IMR-90 (cell line): ENCODE data around the gene ZNF587. TPM values are rescaled to one million over a fixed set of nuclear protein-coding genes. Genes with fewer than 3 reads are reported as not detected.

Experiments used
- ATAC-seq: fragments of 200-7000 bp; cut with Tn5 transposase; 2 replicates; pipeline ENCODE4 v1.9.1; 2020; ENCODE audit warnings: low read depth, mild to moderate bottlenecking, moderate library complexity
- BruUV-seq: library from RNA; stranded (reverse); fragments of 400-500 nt; replicated peaks from 2 replicates; lab custom pipeline; 2021; lab: Mats Ljungman, UMichigan
- CTCF ChIA-PET: fragments of 300-600 bp; formaldehyde crosslinking; extraction: SDS; loops from one replicate; lab custom pipeline; 2021; ENCODE audit warnings: antibody characterized with exemption; lab: Yijun Ruan, JAX
- POLR2A ChIA-PET: fragments of 300-600 bp; sonication (Branson Sonifier 250); formaldehyde crosslinking; loops from one replicate; lab custom pipeline; 2022; ENCODE audit warnings: antibody characterized with exemption; ENCODE audit not compliant: unreplicated experiment; lab: Charles Lee
- DNase-seq: peaks from one replicate; pipeline ENCODE4 v3.0.0; 2013
- H2AFZ ChIP-seq: replicated peaks from 2 replicates; pipeline ENCODE3; 2013; ENCODE audit warnings: low read length, mild to moderate bottlenecking; ENCODE audit not compliant: poor library complexity
- H2AK5ac ChIP-seq: 2 replicates; pipeline ENCODE4 v1.6.1; 2013; ENCODE audit warnings: low read depth, low read length, inconsistent platforms
- H2AK9ac ChIP-seq: replicated peaks from 2 replicates; pipeline ENCODE3; 2013; ENCODE audit warnings: mild to moderate bottlenecking, low read depth, low read length, moderate library complexity; ENCODE audit not compliant: poor library complexity
- H2BK120ac ChIP-seq: 2 replicates; pipeline ENCODE4 v1.6.1; 2013; ENCODE audit warnings: low read depth, low read length, inconsistent platforms
- H2BK15ac ChIP-seq: 3 replicates; pipeline ENCODE4 v1.6.1; 2013; ENCODE audit warnings: low read depth, low read length, inconsistent platforms
- H2BK20ac ChIP-seq: 2 replicates; pipeline ENCODE4 v1.6.1; 2013; ENCODE audit warnings: low read depth, mild to moderate bottlenecking, inconsistent platforms, low read length, moderate library complexity
- H2BK5ac ChIP-seq: 2 replicates; pipeline ENCODE4 v1.6.1; 2013; ENCODE audit warnings: mild to moderate bottlenecking, low read depth, low read length, inconsistent platforms; ENCODE audit not compliant: poor library complexity, severe bottlenecking
- H3K14ac ChIP-seq: replicated peaks from 2 replicates; pipeline ENCODE4 v1.6.1; 2013; ENCODE audit warnings: low read depth, low read length, inconsistent platforms
- H3K18ac ChIP-seq: 2 replicates; pipeline ENCODE4 v1.6.1; 2013; ENCODE audit warnings: low read depth, low read length, control low read depth
- H3K23ac ChIP-seq: 2 replicates; pipeline ENCODE4 v1.6.1; 2013; ENCODE audit warnings: low read depth, low read length, inconsistent platforms
- H3K27ac ChIP-seq: 2 replicates; pipeline ENCODE4 v1.5.1; 2013; ENCODE audit warnings: mild to moderate bottlenecking, control low read depth, low read length; ENCODE audit not compliant: insufficient read depth
- H3K27me3 ChIP-seq: 2 replicates; pipeline ENCODE4 v1.6.1; 2013; ENCODE audit warnings: low read length; ENCODE audit not compliant: control insufficient read depth, insufficient read depth
- H3K36me3 ChIP-seq: 2 replicates; pipeline ENCODE4 v1.6.1; 2013; ENCODE audit warnings: low read length, mixed read lengths; ENCODE audit not compliant: control insufficient read depth, insufficient read depth
- H3K4ac ChIP-seq: 2 replicates; pipeline ENCODE4 v1.6.1; 2013; ENCODE audit warnings: low read depth, low read length, inconsistent platforms
- H3K4me1 ChIP-seq: 2 replicates; pipeline ENCODE4 v1.6.1; 2013; ENCODE audit warnings: low read length, mixed read lengths; ENCODE audit not compliant: control insufficient read depth, insufficient read depth
- H3K4me2 ChIP-seq: 2 replicates; pipeline ENCODE4 v1.6.1; 2013; ENCODE audit warnings: low read depth, mild to moderate bottlenecking, control low read depth, low read length, moderate library complexity
- H3K4me3 ChIP-seq: 2 replicates; pipeline ENCODE4 v1.5.1; 2013; ENCODE audit warnings: low read depth, mild to moderate bottlenecking, control low read depth, low read length, moderate library complexity; ENCODE audit not compliant: insufficient read depth
- H3K56ac ChIP-seq: 2 replicates; pipeline ENCODE4 v1.6.1; 2013; ENCODE audit warnings: low read length, inconsistent platforms; ENCODE audit not compliant: insufficient read depth; ENCODE audit errors: extremely low read depth
- H3K79me1 ChIP-seq, 2 experiments: 2 replicates each; pipeline ENCODE4 v1.6.1; 2013; ENCODE audit warnings: low read length in 2 of 2, inconsistent platforms in 1 of 2, low read depth in 1 of 2
- H3K9ac ChIP-seq: 2 replicates; pipeline ENCODE4 v1.6.1; 2013; ENCODE audit warnings: low read depth, low read length, control low read depth
- H3K9me1 ChIP-seq: 2 replicates; pipeline ENCODE4 v1.6.1; 2013; ENCODE audit warnings: low read length, inconsistent platforms; ENCODE audit not compliant: insufficient read depth
- H3K9me3 ChIP-seq: 2 replicates; pipeline ENCODE4 v1.6.1; 2013; ENCODE audit warnings: low read length; ENCODE audit not compliant: control insufficient read depth, insufficient read depth
- H4K20me1 ChIP-seq: 2 replicates; pipeline ENCODE4 v1.6.1; 2013; ENCODE audit warnings: low read length, inconsistent platforms; ENCODE audit not compliant: insufficient read depth
- H4K5ac ChIP-seq: 2 replicates; pipeline ENCODE4 v1.6.1; 2013; ENCODE audit warnings: mild to moderate bottlenecking, low read depth, low read length, control low read depth
- H4K8ac ChIP-seq, 2 experiments: 2 replicates each; pipeline ENCODE4 v1.6.1; 2013; ENCODE audit warnings: low read depth in 2 of 2, low read length in 2 of 2, control low read depth in 1 of 2, inconsistent platforms in 1 of 2
- H4K91ac ChIP-seq: 2 replicates; pipeline ENCODE4 v1.6.1; 2013; ENCODE audit warnings: low read depth, low read length, inconsistent platforms; ENCODE audit not compliant: insufficient read depth
- BHLHE40 ChIP-seq: fragments of 150-350 bp; IDR thresholded peaks from 2 replicates; pipeline ENCODE4 v1.6.1; 2016; ENCODE audit warnings: mild to moderate bottlenecking, low read depth, low read length
- CEBPB ChIP-seq: IDR thresholded peaks from 2 replicates; pipeline ENCODE4 v1.6.1; 2012; ENCODE audit warnings: low read depth, low read length, improper control_type of control experiment
- CHD1 ChIP-seq: IDR thresholded peaks from 2 replicates; pipeline ENCODE4 v1.6.1; 2012; ENCODE audit warnings: low read depth, low read length, improper control_type of control experiment
- FOS ChIP-seq: fragments of 150-350 bp; IDR thresholded peaks from 2 replicates; pipeline ENCODE4 v1.6.1; 2016; ENCODE audit warnings: low read depth, low read length
- MAFK ChIP-seq: IDR thresholded peaks from 2 replicates; pipeline ENCODE4 v1.6.1; 2012; ENCODE audit warnings: low read depth, low read length, improper control_type of control experiment
- MAZ ChIP-seq: IDR thresholded peaks from 2 replicates; pipeline ENCODE4 v1.6.1; 2012; ENCODE audit warnings: low read depth, mild to moderate bottlenecking, low read length, improper control_type of control experiment, moderate library complexity, borderline replicate concordance
- MXI1 ChIP-seq: IDR thresholded peaks from 2 replicates; pipeline ENCODE4 v1.6.1; 2012; ENCODE audit warnings: low read depth, mild to moderate bottlenecking, low read length, moderate library complexity, borderline replicate concordance
- NFE2L2 ChIP-seq: fragments of 150-350 bp; IDR thresholded peaks from 2 replicates; pipeline ENCODE4 v1.6.1; 2016; ENCODE audit warnings: low read depth, mild to moderate bottlenecking, low read length
- POLR2A ChIP-seq: IDR thresholded peaks from 2 replicates; pipeline ENCODE4 v1.6.1; 2012; ENCODE audit warnings: mild to moderate bottlenecking, low read depth, low read length
- RAD21 ChIP-seq: IDR thresholded peaks from 2 replicates; pipeline ENCODE4 v1.6.1; 2012; ENCODE audit warnings: low read length, improper control_type of control experiment
- RCOR1 ChIP-seq: IDR thresholded peaks from 2 replicates; pipeline ENCODE4 v1.6.1; 2012; ENCODE audit warnings: mild to moderate bottlenecking, low read length, improper control_type of control experiment; ENCODE audit not compliant: insufficient replicate concordance
- RFX5 ChIP-seq: IDR thresholded peaks from 2 replicates; pipeline ENCODE4 v1.8.0; 2012; ENCODE audit warnings: low read depth, mild to moderate bottlenecking, low read length, moderate library complexity
- WGBS, 2 experiments: methylation state at CpG; one replicate each; pipeline versions ENCODE4 v1.1.5 to v1.1.7; 2013; ENCODE audit warnings: missing lambda C conversion rate in 2 of 2; ENCODE audit not compliant: insufficient read length in 1 of 2; ENCODE audit errors: extremely low coverage in 2 of 2; 5-methylcytosine and 5-hydroxymethylcytosine counted together
- dilution Hi-C: fragments of 300-500 bp; cut with HindIII; formaldehyde crosslinking; loops from one replicate; pipeline ENCODE4 v1.14.3; 2018; ENCODE audit warnings: low sequenced_read_pairs; ENCODE audit not compliant: unreplicated experiment
- in situ Hi-C: fragments of 300-500 bp; cut with MboI; formaldehyde crosslinking; loops from 3 replicates; pipeline ENCODE4 v1.14.3; 2019; ENCODE audit warnings: low sequenced_read_pairs, inconsistent platforms, mixed read lengths
- intact Hi-C: fragments of 100-400 bp; cut with micrococcal nuclease; formaldehyde crosslinking; loops from 2 replicates; pipeline ENCODE4 v1.10.0; 2022
- polyA plus RNA-seq, 3 experiments: library from polyadenylated mRNA; depleted of rRNA; stranded (reverse); fragments of >200 nt; gene quantifications; 2 replicates each; pipeline ENCODE4 v1.2.3, GENCODE V29; 2012; ENCODE audit warnings: low replicate concordance in 1 of 3
- total RNA-seq: library from RNA; depleted of rRNA; stranded (reverse); fragments of >200 nt; gene quantifications from 2 replicates; pipeline ENCODE4 v1.2.3, GENCODE V29; 2012
- TF ChIP-seq, protein P1 (sequence below): fragments of 150-350 bp; IDR thresholded peaks from 2 replicates; pipeline ENCODE4 v1.6.1; 2016; ENCODE audit warnings: low read depth, mild to moderate bottlenecking, low read length, moderate library complexity, borderline replicate concordance
- TF ChIP-seq, protein P2 (sequence below): fragments of 150-350 bp; IDR thresholded peaks from 2 replicates; pipeline ENCODE4 v1.6.1; 2017; ENCODE audit warnings: mild to moderate bottlenecking, antibody characterized with exemption, low read length, low read depth
- TF ChIP-seq, protein P3 (sequence below): conservative IDR thresholded peaks from 2 replicates; pipeline ENCODE4 v1.5.1; 2012; ENCODE audit warnings: mild to moderate bottlenecking, low read depth, low read length, improper control_type of control experiment

Gene ZNF587
- total and polyA plus RNA-seq, 2 of the 4 experiments (the other 2 are of a cell fraction) = 14.0 to 43.7 TPM

DNA sequence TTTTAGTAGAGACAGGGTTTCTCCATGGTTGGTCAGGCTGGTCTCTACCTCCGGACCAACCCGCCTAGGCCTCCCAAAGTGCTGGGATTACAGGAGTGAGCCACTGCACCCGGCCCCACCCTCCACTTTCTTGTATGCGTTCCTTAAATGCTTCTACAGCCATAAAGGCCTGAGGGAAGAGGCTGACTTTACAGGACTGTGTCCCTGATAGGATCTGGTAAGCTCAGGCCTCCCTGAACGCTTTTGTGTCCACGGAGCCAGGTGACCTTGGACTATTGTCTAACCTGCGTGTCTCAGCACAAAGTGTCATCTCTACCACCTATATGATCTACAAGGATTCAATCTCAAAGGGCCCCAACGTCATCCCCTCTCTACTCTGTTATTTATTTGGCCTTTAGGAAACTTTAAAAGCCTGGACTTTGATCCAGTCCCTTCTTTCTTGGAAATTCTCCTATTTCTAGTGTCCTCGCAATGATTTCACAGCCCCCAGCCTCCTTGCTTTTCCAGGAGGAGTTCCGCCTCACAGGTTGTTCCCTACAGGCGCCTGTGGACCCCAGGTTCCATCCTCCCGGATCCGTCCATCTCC is 35.6 kb upstream of the ZNF587 start:
- dilution Hi-C loops = no loop called here
- H2BK120ac ChIP-seq = no peak overlapping the region
- TF ChIP-seq MAFK = no peak
- TF ChIP-seq POLR2A = no peak
- TF ChIP-seq, protein P1, sequence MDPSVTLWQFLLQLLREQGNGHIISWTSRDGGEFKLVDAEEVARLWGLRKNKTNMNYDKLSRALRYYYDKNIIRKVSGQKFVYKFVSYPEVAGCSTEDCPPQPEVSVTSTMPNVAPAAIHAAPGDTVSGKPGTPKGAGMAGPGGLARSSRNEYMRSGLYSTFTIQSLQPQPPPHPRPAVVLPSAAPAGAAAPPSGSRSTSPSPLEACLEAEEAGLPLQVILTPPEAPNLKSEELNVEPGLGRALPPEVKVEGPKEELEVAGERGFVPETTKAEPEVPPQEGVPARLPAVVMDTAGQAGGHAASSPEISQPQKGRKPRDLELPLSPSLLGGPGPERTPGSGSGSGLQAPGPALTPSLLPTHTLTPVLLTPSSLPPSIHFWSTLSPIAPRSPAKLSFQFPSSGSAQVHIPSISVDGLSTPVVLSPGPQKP = no peak
- TF ChIP-seq, protein P2, sequence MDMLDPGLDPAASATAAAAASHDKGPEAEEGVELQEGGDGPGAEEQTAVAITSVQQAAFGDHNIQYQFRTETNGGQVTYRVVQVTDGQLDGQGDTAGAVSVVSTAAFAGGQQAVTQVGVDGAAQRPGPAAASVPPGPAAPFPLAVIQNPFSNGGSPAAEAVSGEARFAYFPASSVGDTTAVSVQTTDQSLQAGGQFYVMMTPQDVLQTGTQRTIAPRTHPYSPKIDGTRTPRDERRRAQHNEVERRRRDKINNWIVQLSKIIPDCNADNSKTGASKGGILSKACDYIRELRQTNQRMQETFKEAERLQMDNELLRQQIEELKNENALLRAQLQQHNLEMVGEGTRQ = no peak
- TF ChIP-seq RCOR1 = no peak
- no peak for TF ChIP-seq RAD21
- no peak for TF ChIP-seq MXI1
- TF ChIP-seq RFX5 = no peak
- no peak for TF ChIP-seq FOS
- TF ChIP-seq, protein P3, sequence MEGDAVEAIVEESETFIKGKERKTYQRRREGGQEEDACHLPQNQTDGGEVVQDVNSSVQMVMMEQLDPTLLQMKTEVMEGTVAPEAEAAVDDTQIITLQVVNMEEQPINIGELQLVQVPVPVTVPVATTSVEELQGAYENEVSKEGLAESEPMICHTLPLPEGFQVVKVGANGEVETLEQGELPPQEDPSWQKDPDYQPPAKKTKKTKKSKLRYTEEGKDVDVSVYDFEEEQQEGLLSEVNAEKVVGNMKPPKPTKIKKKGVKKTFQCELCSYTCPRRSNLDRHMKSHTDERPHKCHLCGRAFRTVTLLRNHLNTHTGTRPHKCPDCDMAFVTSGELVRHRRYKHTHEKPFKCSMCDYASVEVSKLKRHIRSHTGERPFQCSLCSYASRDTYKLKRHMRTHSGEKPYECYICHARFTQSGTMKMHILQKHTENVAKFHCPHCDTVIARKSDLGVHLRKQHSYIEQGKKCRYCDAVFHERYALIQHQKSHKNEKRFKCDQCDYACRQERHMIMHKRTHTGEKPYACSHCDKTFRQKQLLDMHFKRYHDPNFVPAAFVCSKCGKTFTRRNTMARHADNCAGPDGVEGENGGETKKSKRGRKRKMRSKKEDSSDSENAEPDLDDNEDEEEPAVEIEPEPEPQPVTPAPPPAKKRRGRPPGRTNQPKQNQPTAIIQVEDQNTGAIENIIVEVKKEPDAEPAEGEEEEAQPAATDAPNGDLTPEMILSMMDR = no peak
- TF ChIP-seq MAZ = no peak
- no peak for TF ChIP-seq NFE2L2
- TF ChIP-seq CHD1 = no peak
- no peak for TF ChIP-seq BHLHE40
- TF ChIP-seq CEBPB = no peak

More for the DNA sequence above, 35.6 kb upstream of the ZNF587 start:
- no peaks in the 10 kb centered on the region for H3K27me3 ChIP-seq
- H2BK5ac ChIP-seq = no peak overlapping the region
- no peak overlapping the region; the same call in 1 of the 2 replicates for H4K5ac ChIP-seq
- in situ Hi-C loops (no loop called here), intact Hi-C loops (no loop called here)
- H2AK5ac ChIP-seq = peak overlapping the region; percentile 36
- H3K56ac ChIP-seq = no peak overlapping the region
- H3K4me1 ChIP-seq = peaks cover 2% of the 10 kb centered on the region; the same call in 1 of the 2 replicates
- peaks cover 11% of the 10 kb centered on the region for H3K36me3 ChIP-seq
- 0 out of 2 replicates have a peak overlapping the region, but pooled peaks have one; percentile 74 for H3K14ac ChIP-seq
- H2AFZ ChIP-seq = peak overlapping the region; percentile 93
- H4K91ac ChIP-seq = no peak overlapping the region
- no peak for DNase-seq
- no peak overlapping the region for H2BK15ac ChIP-seq
- H4K8ac ChIP-seq = peak overlapping the region in 1 of 2 experiments; percentile 3; a peak in 2 of 4 replicates
- H3K18ac ChIP-seq = no peak overlapping the region
- 0 out of 2 replicates have a peak overlapping the region, but pooled peaks have one; percentile 45 for H3K23ac ChIP-seq
- no peaks in the 10 kb centered on the region for H3K9me1 ChIP-seq
- H3K4me3 ChIP-seq = peak overlapping the region; percentile 91
- H4K20me1 ChIP-seq = no peaks in the 10 kb centered on the region
- peak overlapping the region; percentile 68 for H3K27ac ChIP-seq
- ATAC-seq = no peak
- ChIA-PET POLR2A (no interaction called here), CTCF (no interaction called here)
- peak overlapping the region; percentile 80 for H2AK9ac ChIP-seq
- 0 out of 2 replicates have a peak overlapping the region, but pooled peaks have one; percentile 86 for H3K4ac ChIP-seq
- H3K9ac ChIP-seq = peak overlapping the region; percentile 89
- peaks cover 12 to 59% of the 10 kb centered on the region in 2 experiments; a peak in 3 of 4 replicates for H3K79me1 ChIP-seq
- no TSS peak for BruUV-seq
- no peaks in the 10 kb centered on the region for H3K9me3 ChIP-seq
- H3K4me2 ChIP-seq = peak overlapping the region; percentile 80
- WGBS, 2 experiments = 0% methylated on average over 1 of the region's 13 CpGs; no CpG with 5 or more reads in 1 of the 2 experiments
- no peak overlapping the region for H2BK20ac ChIP-seq
